Skeletal muscle cell (primary cell): ENCODE data around the gene LOXL4.
"Not testable (repeated sequence)": the region's sequence is repeated elsewhere in the genome, so short reads cannot be mapped to it uniquely, and the experiment has no call there.

Experiments used
- DNase-seq: peaks from one replicate; pipeline ENCODE4 v3.0.0-alpha.2; 2010; ENCODE audit warnings: low read depth
- H3K4me3 ChIP-seq: 2 replicates; pipeline ENCODE4 v1.5.1; 2011; ENCODE audit warnings: low read depth, mild to moderate bottlenecking, control low read depth, low read length, moderate library complexity

The LOXL4 gene

GRCh38 chr10:98253499-98253898 lies 14.5 kb downstream of the LOXL4 start:
- no peak for DNase-seq
- H3K4me3 ChIP-seq: no peak overlapping the region

GRCh38 chr10:98252464-98252863 lies 15.5 kb downstream of the LOXL4 start:
- no peak overlapping the region for H3K4me3 ChIP-seq
- no peak for DNase-seq

GRCh38 chr10:98251399-98251798 lies 16.6 kb downstream of the LOXL4 start:
- H3K4me3 ChIP-seq: no peak overlapping the region
- no peak for DNase-seq

- no peak for DNase-seq
- no peak overlapping the region for H3K4me3 ChIP-seq
Observed at GRCh38 chr10:98249134-98249533, 18.9 kb downstream of the LOXL4 start.

- DNase-seq: no peak
- H3K4me3 ChIP-seq: no peak overlapping the region
Observed at GRCh38 chr10:98248018-98248417, 20.0 kb downstream of the LOXL4 start.

- H3K4me3 ChIP-seq: no peak overlapping the region
- DNase-seq: peak; percentile 42
Observed at GRCh38 chr10:98246911-98247805, 20.8 kb downstream of the LOXL4 start.

GRCh38 chr10:98244586-98244985 lies 23.4 kb downstream of the LOXL4 start:
- no peak overlapping the region for H3K4me3 ChIP-seq
- DNase-seq: no peak

- H3K4me3 ChIP-seq: no peak overlapping the region
- no peak for DNase-seq
Observed at GRCh38 chr10:98244141-98244540, 23.9 kb downstream of the LOXL4 start.

GRCh38 chr10:98242823-98243222 lies 25.2 kb downstream of the LOXL4 start:
- DNase-seq: no peak
- no peak overlapping the region for H3K4me3 ChIP-seq

GRCh38 chr10:98240524-98240923 lies 27.5 kb downstream of the LOXL4 start:
- no peak overlapping the region for H3K4me3 ChIP-seq
- no peak for DNase-seq

- DNase-seq: no peak
- no peak overlapping the region for H3K4me3 ChIP-seq
Observed at GRCh38 chr10:98238391-98238790, 29.6 kb downstream of the LOXL4 start.

GRCh38 chr10:98236862-98237261 lies 31.1 kb downstream of the LOXL4 start:
- no peak overlapping the region for H3K4me3 ChIP-seq
- DNase-seq: no peak

- H3K4me3 ChIP-seq: no peak overlapping the region
- no peak for DNase-seq
Observed at GRCh38 chr10:98235846-98236245, 32.1 kb downstream of the LOXL4 start.

- no peak for DNase-seq
- H3K4me3 ChIP-seq: no peak overlapping the region
Observed at GRCh38 chr10:98231417-98231816, 36.6 kb downstream of the LOXL4 start.

- DNase-seq, H3K4me3 ChIP-seq: not testable (repeated sequence)
Observed at GRCh38 chr10:98228266-98228665, 39.7 kb downstream of the LOXL4 start.

GRCh38 chr10:98227713-98228112 lies 40.3 kb downstream of the LOXL4 start:
- H3K4me3 ChIP-seq, DNase-seq: not testable (repeated sequence)

GRCh38 chr10:98226508-98227144 lies 41.4 kb downstream of the LOXL4 start:
- H3K4me3 ChIP-seq: no peak overlapping the region
- no peak for DNase-seq

GRCh38 chr10:98224996-98225395 lies 43.0 kb downstream of the LOXL4 start:
- no peak for DNase-seq
- no peak overlapping the region for H3K4me3 ChIP-seq

- no peak overlapping the region for H3K4me3 ChIP-seq
- no peak for DNase-seq
Observed at GRCh38 chr10:98224509-98224908, 43.5 kb downstream of the LOXL4 start.

- no peak for DNase-seq
- H3K4me3 ChIP-seq: no peak overlapping the region
Observed at GRCh38 chr10:98223874-98224273, 44.1 kb downstream of the LOXL4 start.

GRCh38 chr10:98217801-98218200 lies 50.2 kb downstream of the LOXL4 start:
- H3K4me3 ChIP-seq: no peak overlapping the region
- DNase-seq: no peak
